GM12801 (cell line): ENCODE data around the gene KCNE4.

Experiments
- TF ChIP-seq, protein P1 (sequence below): IDR thresholded peaks from one replicate; pipeline ENCODE4 v1.5.1; 2011; ENCODE audit warnings: control low read depth; ENCODE audit not compliant: insufficient read length; ENCODE audit errors: extremely low read depth

KCNE4 gene

DNA sequence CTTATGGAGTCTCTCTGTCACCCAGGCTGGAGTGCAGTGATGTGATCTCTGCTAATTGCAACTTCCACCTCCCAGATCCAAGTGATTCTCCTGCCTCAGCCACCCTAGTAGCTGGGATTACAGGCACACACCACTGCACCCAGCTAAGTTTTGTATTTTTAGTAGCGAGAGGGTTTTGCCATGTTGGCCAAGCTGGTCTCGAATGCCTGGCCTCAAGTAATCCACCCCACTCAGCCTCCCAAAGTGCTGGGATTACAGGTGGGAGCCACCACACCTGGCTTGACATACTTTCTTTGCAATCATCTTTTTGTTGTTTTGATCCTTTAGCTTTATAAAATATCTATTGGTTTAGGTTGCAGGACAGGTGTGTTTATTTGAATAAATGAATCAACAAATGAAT lies 9.7 kb upstream of the KCNE4 start:
- TF ChIP-seq, protein P1, sequence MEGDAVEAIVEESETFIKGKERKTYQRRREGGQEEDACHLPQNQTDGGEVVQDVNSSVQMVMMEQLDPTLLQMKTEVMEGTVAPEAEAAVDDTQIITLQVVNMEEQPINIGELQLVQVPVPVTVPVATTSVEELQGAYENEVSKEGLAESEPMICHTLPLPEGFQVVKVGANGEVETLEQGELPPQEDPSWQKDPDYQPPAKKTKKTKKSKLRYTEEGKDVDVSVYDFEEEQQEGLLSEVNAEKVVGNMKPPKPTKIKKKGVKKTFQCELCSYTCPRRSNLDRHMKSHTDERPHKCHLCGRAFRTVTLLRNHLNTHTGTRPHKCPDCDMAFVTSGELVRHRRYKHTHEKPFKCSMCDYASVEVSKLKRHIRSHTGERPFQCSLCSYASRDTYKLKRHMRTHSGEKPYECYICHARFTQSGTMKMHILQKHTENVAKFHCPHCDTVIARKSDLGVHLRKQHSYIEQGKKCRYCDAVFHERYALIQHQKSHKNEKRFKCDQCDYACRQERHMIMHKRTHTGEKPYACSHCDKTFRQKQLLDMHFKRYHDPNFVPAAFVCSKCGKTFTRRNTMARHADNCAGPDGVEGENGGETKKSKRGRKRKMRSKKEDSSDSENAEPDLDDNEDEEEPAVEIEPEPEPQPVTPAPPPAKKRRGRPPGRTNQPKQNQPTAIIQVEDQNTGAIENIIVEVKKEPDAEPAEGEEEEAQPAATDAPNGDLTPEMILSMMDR: no peak

DNA sequence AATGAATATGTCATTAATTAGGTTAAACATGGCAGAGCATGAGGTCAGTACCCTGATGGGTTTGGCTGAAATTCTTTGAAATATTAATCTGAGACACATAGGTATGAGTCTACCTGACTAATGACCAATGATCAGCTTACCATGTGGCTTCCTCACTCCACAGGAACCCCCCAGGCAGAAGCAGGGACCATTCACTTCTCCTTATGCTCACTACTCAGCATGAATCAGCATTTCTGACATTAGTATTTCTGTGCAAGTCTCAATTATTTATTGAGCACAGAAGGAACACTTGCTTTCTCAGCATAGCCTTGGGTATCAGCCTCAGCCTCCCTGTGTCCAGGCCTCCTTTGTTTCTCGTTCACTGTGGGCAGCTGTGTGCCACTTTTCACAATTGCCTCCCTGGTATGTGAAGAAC lies 9.3 kb upstream of the KCNE4 start:
- TF ChIP-seq, protein P1: no peak

DNA sequence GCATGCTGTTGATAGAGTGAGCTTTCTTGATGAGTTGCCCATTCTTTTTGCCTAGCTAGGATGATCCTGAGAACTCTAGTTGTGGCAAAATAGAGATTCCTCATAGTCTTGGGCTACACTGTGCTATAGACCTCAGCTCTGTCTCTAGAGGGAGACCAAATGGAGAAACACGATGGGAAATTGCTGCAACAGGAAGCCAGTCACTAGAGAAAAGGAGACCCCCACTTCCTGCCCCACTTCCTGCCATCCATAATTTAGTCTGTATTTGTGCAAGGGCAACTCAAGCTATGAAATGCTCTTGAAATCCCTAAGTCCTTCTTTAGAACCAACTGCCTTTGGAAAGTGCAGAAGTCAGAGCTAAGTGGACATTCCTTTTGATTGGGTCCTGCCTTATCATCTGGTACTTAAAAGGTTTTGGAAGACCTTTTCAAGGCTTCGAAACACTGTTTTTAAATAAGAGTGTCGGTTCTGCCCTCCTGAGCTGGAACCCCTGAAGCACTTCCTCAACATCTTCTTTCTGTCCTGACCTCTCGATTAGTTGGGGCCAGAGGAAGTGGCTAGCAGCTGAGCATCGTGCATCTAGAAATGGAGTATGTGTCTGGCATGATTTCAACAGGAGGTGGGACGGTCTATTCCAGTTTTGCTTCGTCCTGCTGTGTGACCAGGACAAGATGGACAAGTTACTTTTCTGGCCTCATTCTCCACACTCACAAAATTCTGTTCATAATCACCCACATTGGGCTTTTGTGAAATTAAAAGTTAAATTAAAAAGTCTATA lies 8.6 kb upstream of the KCNE4 start:
- TF ChIP-seq, protein P1: no peak

DNA sequence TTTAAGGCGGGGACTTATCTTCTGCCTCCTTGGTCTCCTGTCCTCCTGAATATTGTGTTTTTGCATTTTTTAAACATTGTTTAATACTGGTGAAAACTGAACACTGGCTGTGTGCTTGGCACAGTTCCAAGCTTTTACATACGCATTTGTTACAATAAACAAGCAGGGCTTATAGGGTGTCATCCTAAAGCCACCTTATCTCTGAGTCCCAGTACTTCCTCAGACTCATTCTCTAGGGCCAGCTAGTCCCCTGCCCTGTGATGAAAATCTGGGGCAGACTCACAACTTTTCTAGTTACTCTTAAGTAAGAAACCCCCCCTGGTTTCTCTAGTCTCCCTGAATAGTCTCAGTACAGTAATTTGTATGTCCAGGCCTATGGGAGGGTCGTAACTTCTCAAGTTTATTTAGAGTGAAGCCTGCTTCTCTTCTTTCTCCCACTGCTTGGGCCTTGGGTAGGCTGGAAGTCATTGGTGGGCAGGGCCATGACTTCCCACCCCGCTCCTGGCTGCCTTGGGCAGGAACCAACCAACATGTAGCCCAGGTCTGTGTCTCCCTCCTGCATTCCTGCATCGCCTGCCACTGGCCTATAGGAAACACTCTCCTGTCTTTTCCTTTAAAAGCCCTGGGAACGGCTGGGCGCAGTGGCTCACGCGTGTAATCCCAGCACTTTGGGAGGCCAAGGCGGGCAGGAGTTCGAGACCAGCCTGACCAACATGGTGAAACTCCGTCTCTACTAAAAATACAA lies 7.7 kb upstream of the KCNE4 start:
- TF ChIP-seq, protein P1: no peak

DNA sequence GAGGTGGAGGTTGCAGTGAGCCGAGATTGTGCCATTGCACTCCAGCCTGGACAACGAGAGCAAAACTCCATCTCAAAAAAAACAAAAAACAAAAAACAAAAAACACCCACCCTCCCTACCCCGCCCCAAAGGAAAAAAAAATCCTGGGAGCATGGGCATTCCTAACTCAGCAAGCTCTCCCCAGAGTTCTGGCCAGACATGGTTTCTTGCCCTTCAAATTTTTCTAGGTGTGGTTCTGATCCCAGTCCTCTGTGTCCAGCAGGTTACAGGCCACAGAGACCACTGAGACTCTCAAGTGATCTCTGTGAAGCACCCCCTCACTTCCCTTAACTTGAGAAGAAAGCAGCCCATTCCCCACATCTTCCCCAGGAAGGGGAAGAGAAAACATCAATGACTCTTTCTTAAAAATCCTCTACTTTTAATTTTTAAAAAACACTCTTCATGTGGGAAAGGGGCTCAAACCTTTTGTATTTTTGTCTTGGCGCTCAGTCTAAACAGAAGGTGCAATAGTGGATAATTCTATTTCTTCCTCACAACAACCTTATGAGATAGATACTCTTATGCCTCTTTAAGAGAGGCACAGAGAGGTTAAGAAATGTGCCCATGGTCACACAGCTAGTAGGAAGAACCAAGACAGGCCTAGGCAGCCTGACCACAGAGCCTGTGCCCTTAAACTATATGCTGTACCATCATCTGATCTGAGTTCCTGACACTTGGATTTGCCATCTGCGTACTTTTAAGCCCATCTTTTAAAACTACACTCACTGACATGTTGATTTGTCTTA lies 6.9 kb upstream of the KCNE4 start:
- TF ChIP-seq, protein P1: no peak

DNA sequence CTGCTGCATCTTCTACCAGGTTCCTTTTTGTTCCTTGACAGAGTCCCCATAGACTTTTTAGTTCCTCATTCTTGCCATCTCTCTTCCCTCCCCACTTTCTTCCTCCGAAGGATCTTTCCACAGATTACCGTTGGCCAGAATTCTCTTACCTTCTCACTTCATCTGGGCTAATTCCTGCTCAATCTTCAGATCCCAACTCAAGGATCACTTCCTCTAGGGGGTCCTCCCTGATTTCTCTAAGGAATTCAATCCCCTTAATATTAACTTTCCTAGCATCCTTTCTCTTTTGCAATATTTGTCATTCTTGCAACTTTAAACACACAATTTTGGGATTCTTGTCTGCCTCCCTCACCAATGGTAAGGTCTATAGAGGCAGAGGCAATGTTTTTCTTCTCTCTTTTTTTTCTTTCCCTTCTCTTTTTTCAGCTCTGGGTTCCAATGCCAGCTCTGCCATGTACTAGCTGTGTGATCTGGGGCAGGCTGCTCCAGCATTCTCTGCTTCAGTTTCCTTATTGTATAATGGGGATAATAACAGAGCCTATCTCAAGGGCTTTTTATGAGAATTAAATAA lies 5.4 kb upstream of the KCNE4 start:
- TF ChIP-seq, protein P1: no peak
